Ishikawa (cell line): Measurements from ENCODE around the gene SMIM3.

Source experiments
- CEBPB ChIP-seq: IDR thresholded peaks from 2 replicates; pipeline ENCODE4 v1.6.1; 2012
- CREB1 ChIP-seq: IDR thresholded peaks from 2 replicates; pipeline ENCODE4 v1.6.1; 2012; ENCODE audit warnings: low read depth
- EP300 ChIP-seq: IDR thresholded peaks from 2 replicates; pipeline ENCODE4 v1.6.1; 2012; ENCODE audit warnings: borderline replicate concordance
- NFIC ChIP-seq: IDR thresholded peaks from 2 replicates; pipeline ENCODE4 v1.6.1; 2012
- RAD21 ChIP-seq: IDR thresholded peaks from 2 replicates; pipeline ENCODE4 v1.6.1; 2012; ENCODE audit warnings: low read depth
- YY1 ChIP-seq: IDR thresholded peaks from 2 replicates; pipeline ENCODE4 v1.6.1; 2012; ENCODE audit warnings: low read depth
- ZBTB7A ChIP-seq: IDR thresholded peaks from 2 replicates; pipeline ENCODE4 v1.6.1; 2012; ENCODE audit warnings: low read depth
- TF ChIP-seq, protein P1 (sequence below): IDR thresholded peaks from 2 replicates; pipeline ENCODE4 v1.6.1; 2012
- TF ChIP-seq, protein P2 (sequence below): IDR thresholded peaks from 2 replicates; pipeline ENCODE4 v1.6.1; 2012

GRCh38 chr5:150829744-150830143 is 51.2 kb downstream of the SMIM3 start:
- TF ChIP-seq EP300 (no peak), CEBPB (no peak), ZBTB7A (no peak), RAD21 (no peak), YY1 (no peak), CREB1 (no peak), NFIC (no peak)
- TF ChIP-seq, protein P1, sequence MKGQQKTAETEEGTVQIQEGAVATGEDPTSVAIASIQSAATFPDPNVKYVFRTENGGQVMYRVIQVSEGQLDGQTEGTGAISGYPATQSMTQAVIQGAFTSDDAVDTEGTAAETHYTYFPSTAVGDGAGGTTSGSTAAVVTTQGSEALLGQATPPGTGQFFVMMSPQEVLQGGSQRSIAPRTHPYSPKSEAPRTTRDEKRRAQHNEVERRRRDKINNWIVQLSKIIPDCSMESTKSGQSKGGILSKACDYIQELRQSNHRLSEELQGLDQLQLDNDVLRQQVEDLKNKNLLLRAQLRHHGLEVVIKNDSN = no peak
- TF ChIP-seq, protein P2, sequence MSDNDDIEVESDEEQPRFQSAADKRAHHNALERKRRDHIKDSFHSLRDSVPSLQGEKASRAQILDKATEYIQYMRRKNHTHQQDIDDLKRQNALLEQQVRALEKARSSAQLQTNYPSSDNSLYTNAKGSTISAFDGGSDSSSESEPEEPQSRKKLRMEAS = no peak
